IPS DF 4.7 (cell line): ENCODE measurements around the gene ISLR2.

Experiments
- DNase-seq: peaks from one replicate; pipeline ENCODE4 v3.0.0-alpha.2; 2013; ENCODE audit warnings: low spot score; ENCODE audit errors: extremely low read depth

The ISLR2 gene

GRCh38 chr15:74176262-74177214 is 46.2 kb downstream of the ISLR2 start:
- no peak for DNase-seq

- no peak for DNase-seq
These were observed 48.1 kb downstream of the ISLR2 start for GRCh38 chr15:74178326-74179100.

- DNase-seq, result no peak
These were observed 48.9 kb downstream of the ISLR2 start for GRCh38 chr15:74179101-74179841.

GRCh38 chr15:74179983-74180880 is 49.8 kb downstream of the ISLR2 start:
- DNase-seq, result no peak

GRCh38 chr15:74180881-74181602 is 50.7 kb downstream of the ISLR2 start:
- DNase-seq, result no peak

- no peak for DNase-seq
These were observed 51.7 kb downstream of the ISLR2 start for GRCh38 chr15:74182131-74182530.

- no peak for DNase-seq
These were observed 54.3 kb downstream of the ISLR2 start for GRCh38 chr15:74184582-74185091.

- no peak for DNase-seq
These were observed 55.4 kb downstream of the ISLR2 start for GRCh38 chr15:74185710-74186348.
